Islet of Langerhans (tissue), 1 donor: ENCODE measurements around the gene TESK2.
A peak's percentile ranks its signal among the peaks of the same experiment; 100 is the strongest.

Experiments
- FAIRE-seq: peaks from one replicate; lab custom pipeline; 2011; peaks lifted over from hg19 to GRCh38; lab: Jason Lieb, UNC

Gene TESK2

DNA sequence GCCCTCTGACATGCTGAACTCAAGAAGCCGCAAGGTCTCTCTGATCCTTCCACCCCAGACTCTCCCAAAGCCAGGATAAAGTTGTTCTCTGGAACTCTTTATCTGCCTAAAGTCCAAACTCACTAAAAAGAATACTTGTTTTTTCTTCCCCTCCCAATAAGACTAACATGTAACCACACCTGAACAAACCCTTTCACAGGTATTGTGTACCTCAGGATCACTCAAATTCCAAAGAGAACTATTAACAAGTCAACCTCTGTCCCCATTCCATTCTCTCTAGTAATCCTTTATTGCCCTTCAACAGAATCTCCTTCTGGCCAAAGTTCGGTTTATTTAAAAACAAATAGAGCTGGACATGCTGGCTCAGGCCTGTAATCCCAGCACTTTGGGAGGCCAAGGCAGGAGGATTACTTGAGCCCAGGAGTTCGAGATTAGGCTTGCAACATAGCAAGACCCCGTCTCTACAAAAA is 155.1 kb downstream of the TESK2 start:
- FAIRE-seq: no peak

DNA sequence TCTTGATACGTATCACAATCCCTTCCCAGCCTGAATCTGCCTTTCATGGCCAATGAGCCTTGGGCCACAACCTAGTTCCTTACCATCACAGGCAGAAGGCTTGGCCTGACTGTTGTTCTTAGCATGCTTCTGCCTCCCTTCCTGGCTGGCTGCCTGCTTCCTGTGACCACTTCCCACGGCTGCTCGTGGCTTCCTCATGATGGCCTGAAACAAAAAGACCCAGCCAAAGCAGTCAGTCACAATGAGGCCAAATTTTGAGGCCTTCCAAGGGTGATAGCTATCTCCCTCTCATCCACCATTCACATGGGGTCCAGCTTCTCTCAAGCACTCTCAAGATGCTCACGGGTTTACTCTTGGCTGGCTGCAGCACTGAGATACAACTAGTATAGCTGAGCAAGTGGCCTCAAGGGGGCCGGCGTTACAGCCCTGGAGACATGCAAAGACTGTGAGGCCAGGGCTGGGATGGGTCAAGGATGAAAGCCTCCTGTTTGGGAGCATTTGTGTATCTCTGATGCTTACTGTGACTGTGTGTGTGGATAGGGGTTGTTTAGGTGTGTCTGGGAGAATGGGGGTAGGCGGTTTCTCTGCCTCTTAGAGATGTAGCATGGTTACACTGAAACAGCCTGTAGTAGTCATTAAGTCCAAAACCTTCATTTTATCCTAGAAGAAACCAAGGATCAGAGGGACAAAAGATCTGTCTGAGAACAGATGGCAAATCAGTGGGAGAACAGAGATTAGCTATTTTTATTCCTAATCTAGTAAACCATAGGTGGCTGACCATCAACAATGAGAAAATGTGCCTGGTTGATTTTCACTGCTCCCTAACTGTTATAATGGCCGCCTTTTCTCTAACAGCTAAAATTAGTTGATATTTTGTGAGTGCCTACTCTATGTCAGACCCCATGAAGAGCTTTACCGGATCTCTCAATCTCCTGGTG is 156.4 kb downstream of the TESK2 start:
- FAIRE-seq: no peak

DNA sequence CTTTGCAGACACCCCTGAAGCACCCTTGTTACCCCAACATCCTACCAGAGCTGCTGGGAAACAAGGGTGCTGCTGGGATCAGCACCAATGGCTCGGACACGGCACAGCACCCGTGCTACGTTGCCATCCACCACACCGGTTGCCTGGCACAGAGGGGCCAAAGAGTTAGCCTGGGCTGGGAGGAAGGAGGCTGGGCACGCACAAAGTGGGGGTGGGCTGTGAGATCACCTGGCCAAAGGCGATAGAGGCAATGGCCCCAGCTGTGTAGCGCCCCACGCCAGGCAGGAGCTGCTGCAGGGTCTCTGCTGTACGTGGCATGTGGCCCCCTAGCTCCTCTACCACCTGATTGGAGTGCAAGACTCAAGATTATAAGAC is 158.6 kb downstream of the TESK2 start:
- no peak for FAIRE-seq

DNA sequence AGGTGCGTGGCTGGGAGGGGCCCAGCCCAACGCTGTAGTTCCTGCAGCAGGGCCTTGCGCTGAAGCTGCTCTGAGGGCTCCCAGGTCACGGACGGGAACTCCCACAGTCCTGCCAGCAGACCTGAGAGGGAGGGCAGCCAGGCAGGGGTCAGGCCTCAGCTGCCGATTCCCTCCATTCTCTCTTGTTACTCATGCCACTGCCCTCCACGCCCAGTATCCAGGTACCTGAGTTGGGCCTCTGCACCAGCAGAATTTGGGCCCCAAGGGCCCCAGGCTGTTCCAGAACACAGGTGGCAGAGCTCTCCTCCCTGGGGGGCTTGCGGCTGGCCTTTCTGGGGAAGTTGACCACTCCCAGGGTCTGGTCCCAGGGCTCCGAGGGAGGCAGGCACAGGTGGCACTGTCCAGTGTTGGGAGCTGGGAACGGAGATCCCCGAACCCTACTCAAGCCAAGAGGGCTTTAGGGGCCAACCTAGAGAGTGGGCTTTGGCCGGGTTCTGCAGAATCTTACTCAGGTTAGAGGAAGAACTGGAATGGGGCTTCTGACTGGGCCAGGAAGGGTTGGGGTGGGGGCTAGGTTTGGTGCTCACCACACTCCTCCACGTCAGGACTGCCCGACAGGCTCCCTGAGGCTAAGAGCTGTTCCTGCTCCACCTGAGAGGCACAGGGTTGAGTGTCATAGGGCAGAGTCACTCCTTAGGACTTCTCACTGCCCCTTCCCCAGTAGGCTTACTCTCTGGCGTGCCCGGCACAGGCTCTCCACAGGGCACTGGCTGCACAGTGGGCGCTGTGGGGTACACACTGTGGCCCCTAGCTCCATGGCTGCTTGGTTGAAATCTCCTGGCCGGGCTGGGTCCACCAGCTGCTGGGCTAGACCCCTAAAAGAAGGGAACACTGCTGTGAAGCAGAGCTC is 159.3 kb downstream of the TESK2 start:
- no peak for FAIRE-seq

DNA sequence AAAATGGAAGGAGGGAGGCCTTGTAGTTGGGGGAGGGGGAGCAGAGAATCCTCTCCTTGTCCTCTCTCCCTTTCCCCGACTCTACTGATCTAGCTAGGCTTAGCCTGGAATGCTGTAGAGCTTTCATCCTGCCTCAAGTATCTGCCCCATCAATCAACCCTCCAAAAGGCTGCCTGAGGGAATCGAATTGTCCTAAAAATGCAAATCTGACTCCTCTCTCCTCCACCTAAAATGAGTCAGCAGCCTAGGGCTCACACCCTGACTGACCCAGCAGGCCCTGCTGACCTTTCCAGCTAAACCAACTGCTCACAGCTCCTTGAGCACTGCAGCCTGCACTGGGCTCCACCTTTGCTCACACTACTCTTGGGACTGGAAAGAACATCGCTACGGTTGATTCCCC is 161.5 kb downstream of the TESK2 start:
- FAIRE-seq: no peak

DNA sequence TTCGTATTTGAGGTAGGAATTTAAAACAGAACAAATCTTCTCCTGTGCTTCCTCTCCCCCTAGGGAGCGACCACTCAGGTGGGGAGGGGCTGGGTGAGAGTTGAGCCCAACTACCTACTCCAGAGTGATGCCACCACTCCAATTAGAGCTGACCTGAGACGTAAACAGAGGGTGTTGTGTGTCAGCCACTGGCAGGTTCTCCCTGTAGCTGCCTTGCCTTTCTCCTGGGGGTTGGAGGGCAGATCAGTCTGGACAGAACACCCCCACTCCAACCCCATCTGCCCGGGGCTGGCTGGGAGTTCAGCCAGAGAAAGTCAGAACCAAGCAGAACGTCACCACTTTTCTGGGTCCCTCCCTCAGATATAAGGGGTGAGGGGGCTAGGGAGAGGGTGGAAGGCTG is 162.3 kb downstream of the TESK2 start:
- FAIRE-seq: no peak

DNA sequence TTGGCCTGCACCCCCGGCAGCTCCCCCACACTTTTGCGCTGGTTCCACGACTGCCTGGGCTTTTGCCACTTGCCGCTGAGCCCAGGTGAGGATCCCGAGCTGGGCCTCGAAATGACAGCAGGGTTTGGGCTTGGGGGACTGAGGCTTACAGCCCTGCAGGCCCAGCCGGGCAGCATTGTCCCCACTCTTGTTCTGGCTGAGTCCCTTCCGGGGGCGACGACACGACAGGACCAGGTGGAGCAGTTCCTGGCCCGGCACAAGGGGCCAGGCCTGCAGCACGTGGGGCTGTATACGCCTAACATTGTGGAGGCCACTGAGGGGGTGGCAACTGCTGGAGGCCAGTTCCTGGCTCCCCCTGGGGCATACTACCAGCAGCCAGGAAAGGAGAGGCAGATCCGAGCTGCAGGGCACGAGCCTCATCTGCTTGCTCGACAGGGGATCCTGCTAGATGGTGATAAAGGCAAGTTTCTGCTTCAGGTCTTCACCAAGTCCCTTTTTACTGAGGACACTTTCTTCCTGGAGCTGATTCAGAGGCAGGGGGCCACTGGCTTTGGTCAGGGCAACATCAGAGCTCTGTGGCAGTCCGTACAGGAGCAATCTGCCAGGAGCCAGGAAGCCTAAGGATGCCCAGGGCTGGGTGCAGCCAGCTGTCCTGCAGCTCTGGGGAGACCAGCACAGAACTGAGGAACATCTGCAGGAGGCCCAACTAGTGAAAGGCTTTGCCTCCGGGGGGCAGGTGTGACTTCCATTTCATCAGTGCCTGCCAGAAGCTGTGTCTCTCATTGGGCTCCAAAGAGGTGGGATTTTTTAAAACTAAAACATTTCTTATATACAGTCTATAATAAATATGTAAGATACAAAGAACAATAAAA is 163.1 kb downstream of the TESK2 start:
- FAIRE-seq: no peak

DNA sequence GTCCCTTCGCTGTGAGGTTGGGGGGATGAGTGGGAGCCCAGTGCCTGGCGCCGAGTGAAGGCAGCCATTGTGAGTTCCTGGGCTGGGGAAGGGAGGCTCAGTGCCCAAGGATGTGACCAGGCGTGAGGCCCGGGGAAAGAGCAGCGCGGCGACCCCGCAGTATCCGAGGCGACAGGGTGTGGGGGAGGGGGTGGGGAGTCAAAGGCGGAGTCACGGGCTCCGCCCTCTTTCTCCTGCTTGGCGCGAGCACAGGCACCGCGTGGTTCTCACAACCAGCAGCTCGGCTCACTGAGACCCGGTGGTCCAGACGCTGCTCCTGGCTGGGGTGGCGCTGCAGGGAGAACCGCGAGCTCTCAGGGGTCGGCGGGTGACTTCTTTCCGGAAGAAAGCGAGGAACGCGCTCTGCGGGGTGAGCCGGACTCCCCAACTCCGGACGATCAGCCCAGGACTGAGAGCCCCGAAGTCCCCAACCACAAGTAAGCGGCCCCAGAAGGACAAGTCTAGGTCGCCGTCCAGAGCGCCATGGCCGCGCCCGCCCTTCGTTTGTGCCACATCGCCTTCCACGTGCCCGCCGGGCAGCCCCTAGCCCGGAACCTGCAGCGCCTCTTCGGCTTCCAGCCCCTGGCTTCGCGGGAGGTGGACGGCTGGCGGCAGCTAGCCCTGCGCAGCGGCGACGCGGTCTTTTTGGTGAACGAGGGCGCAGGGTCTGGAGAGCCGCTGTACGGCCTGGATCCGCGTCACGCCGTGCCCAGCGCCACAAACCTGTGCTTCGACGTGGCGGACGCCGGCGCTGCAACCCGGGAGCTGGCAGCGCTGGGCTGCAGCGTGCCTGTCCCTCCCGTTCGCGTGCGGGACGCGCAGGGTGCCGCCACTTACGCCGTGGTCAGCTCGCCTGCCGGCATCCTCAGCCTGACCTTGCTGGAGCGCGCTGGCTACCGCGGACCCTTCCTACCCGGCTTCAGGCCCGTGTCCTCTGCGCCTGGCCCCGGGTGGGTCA is 164.0 kb downstream of the TESK2 start, which contains the start of gene HPDL:
TSS of gene HPDL (plus strand) at position 269 of the 997 bp plus-strand sequence. CDS start at position 523, 254 bp downstream.
- FAIRE-seq: no peak

DNA sequence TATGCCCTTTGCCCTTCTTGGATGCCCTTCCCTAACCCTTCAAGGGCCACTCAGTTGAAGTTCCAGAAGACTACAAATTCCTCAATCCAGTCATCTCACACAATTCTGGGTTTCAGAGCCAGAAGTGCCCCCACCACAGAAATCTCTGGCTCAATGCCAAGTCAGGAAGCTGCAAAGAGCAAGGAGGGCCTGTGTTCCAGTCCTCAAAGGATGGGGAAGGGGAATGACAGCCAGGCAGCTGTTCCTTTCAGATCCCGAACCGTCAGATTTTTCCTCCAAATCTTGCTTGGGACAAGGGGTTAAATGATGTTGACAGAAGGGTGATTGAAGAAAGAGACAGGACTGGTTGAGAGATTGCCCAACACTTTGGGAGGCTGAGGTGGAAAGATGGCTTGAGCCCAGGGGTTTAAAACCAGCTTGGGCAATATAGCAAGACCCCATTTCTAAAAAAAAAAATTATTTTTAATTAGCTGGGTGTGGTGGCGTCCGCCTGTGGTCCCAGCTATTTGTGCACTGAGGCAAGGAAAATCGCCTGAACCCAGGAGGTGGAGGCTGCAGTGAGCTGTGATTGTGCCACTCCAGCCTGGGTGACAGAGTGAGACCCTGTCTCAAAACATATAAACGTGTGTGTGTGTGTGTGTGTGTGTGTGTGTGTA is 165.0 kb downstream of the TESK2 start:
- FAIRE-seq: no peak

DNA sequence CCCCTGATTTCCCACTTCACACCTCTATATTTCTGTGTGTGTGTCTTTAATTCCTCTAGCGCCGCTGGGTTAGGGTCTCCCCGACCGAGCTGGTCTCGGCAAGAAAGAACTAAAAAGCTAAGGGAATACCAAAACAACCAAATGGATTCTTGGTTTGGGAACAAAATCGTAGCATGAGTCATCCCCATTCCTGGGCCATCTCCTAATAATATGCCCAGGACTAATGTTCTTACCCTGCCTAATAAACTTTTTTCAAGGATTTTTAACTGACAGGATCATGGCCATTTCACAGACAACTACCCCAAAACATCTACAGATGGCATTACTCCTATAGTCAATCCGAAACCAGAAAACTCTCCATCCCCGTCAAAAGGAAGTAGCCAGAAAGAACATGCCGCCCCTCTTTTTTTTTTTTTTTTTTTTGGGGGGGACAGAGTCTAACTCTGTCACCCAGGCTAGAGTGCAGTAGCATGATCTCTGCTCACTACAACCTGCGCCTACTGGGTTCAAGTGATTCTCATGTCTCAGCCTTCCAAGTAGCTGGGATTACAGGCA is 168.4 kb downstream of the TESK2 start:
- no peak for FAIRE-seq

DNA sequence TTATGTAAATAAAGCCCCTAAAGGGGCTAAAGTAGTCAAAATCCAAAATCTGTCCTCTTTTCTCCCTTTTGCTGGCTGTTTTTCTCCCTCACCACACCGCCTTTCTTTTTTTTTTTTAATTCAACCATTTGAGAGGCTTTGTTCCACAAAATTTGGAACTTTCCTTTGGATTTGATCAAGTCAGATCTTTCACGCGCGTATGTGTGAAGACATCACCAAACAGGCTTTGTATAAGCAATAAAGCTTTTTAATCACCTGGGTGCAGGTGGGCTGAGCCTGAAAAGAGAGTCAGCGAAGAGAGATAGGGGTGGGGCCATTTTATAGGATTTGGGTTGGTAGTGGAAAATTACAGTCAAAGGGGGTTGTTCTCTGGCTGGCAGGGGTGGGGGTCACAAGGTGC is 169.5 kb downstream of the TESK2 start:
- FAIRE-seq: no peak

DNA sequence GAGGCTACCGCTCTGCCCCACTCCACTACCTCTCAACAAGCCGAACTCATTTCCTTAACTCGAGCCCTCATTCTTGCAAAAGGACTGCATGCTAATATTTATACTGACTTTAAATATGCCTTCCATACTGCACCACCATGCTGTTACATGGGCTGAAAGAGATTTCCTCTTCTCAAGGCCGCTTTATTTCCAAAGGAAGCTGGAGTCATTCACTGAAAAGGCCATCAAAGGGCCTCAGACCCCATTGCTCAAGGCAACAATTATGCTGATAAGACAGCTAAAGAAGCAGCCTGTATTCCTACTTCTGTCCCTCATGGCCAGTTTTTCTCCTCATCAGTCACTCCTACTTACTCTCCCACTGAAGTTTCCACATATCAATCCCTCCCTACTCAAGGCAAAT is 171.2 kb downstream of the TESK2 start:
- no peak for FAIRE-seq

DNA sequence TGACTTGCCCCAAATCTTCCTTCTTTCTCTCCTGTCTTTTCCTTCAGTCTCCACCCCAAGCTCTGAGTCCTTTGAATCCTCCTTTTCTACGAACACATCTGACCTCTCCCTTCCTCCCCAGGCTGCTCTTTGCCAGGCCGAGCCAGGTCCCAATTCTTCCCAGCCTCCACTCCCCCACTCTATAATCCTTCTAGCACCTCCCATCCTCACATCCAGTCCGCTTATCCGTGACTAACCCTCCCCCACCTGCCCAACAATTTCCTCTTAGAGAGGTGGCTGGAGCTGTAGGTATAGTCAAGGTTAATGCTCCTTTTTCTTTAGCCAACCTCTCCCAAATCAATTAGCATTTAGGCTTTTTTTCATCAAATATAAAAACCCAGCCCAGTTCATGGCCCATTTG is 173.8 kb downstream of the TESK2 start:
- FAIRE-seq: no peak

DNA sequence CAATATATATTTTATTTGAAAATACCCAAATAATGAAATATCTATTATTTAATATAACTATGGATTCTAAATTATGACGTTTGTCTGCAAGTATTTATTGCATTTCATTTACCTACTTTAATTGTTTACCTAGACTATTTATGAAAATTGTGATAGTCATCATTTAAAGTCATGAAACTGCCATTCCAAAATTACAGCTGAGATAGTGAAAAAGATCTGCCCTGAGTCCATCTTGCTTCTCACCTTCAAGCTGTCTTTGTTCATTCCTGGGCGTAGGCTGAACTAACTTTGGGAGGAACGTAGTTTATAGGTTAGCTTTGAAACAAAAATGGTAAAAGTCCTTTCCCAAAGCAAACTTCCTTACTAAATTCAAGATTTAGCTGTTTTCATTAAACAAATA is 176.7 kb downstream of the TESK2 start:
- FAIRE-seq: peak; percentile 49

DNA sequence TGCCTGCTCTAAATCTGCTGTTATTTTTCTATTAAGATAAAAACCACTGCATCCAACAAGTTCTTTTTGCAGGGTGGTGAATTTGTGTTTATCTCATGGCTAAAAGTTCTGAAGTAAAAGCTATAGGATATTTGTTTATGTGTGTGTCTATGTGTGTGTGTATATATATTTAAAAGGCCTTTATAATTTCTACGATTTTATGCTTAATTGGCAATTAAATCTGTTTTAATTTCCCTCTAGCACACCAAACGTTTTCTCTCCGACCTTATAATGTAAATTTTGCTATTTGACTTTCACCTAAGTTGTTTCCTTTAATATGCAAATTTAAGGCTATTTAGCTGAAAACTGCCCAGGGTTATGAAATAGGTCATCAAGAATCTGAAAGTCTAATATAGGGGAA is 184.1 kb downstream of the TESK2 start:
- no peak for FAIRE-seq

DNA sequence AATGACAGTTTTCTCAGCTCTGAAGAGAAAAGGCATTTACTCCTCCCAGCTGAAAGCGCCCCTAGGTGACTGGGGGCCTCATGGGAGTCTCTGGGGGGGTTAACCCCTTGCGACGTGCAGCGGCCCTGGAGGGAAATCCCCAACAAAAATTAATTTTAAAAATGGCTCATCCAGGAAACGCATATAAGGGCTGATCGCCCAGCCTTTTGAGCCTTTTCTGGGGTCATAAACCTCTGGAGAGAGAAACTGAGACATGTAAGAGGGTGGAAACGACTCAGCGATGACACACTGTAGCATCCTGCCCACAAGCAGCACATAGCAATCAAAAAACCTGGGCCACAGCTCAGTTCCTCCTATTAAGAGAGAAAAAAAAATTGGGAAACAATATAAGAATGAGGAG is 184.6 kb downstream of the TESK2 start:
- no peak for FAIRE-seq

DNA sequence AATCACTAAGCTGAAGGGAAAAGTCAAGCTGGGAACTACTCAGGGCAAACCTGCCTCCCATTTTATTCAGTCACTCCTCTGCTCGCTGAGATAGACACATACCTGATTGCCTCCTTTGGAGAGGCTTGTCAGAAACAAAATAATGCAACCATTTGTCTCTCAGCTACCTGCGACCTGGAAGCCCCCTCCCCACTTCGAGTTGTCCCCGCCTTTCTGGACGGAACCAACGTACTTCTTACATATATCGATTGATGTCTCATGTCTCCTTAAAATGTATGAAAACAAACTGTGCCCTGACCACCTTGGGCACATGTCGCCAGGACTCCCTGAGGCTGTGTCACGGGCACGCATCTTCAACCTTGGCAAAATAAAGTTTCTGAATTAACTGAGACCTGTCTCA is 185.7 kb downstream of the TESK2 start:
- FAIRE-seq: no peak

DNA sequence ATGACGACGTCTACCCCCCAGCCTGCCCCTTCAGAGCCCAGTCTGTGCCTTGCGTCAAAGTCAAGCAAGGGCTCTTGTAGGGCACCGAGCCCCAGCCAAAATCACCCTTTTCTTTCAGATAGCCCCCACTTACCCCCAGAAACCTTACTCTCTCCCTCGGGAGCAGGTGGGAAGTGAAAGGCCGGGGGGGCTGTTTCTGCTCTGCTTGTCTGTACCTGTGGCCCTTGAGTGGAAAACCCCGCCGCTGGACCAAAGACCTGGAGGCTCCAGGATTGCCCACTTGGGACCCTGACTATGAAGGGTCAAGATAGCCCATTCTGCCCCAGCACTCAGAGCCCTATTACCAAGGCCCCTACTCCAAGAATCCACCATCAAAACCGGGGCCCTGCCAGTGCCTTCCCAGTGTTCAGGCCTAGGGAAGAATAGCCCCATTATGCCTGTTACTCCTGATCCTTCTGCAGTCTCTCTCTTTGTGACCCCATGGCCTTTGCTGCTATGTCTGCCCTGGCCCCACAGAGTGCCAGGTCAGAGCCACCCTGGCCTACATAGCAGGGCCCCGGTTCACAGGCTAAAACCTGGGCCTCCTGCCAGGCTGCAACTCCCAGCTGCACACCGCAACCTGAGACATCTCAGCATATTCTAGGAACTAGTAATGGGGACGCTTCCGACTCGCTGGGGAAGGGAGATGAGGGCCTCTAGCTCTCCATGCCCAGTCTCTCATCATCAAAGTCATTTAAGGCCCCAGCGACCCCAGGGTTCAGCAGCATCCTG is 186.5 kb downstream of the TESK2 start:
- no peak for FAIRE-seq
